Measurements from ENCODE around the gene NGRN. TPM values are rescaled to one million over a fixed set of nuclear protein-coding genes. Genes with fewer than 3 reads are reported as not detected.

NGRN gene
- total RNA-seq, 2 experiments from 2014 or later: 40.0 to 65.0 TPM

DNA sequence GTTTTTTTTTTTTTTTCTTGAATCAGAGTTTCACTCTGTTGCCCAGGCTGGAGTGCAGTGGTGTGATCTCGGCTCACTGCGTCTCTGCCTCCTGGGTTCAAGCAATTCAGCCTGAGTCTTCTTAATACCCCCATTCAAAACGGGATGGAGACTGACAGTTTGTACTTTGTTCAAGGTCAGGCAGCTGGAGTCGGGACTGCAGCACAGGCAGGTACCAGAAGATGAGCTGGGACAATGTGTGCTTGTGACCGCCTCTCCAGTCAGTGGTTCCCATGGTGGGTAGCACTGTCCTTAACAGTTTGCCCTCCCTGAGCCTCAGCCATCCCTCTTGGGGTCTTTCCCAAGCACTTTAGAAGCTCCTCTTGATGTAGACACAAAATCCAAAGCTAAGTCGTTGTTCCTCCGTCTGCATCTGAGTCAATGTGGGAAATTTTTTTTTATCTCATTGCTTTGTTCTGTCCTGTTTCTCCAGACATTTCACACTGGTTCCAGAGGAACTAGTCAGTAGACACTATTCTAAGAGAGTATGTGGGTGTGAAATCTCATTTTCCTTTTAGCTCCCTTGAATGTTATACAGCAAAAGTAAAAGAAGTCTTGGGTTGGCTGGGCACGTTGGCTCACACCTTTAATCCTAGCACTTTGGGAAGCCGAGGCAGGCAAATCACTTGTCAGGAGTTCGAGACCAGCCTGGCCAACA is 21.4 kb upstream of the NGRN start:
- H3K9me3 ChIP-seq (ENCODE audit: low read length): no peaks in the 10 kb centered on the region
- no peak overlapping the region for H3K4me2 ChIP-seq (ENCODE audit: low read length)
- peaks cover under 1% of the 10 kb centered on the region for H3K4me1 ChIP-seq (ENCODE audit: insufficient read depth, low read length, poor library complexity, severe bottlenecking)
- H3K27ac ChIP-seq (ENCODE audit: low read depth, low read length, poor library complexity, severe bottlenecking): no peak overlapping the region
- H3K4me3 ChIP-seq (ENCODE audit: low read depth, low read length, poor library complexity, severe bottlenecking): no peak overlapping the region
- POLR2A ChIA-PET: interaction anchor here (0.7 to 1.5 kb wide), 2 partner anchors 10 to 342 kb away, joined by 4 read pairs; partner anchors contain the start of genes CIB1 and GDPGP1
- intact Hi-C loops (cut with micrococcal nuclease; ENCODE audit: unreplicated experiment): no loop called here
- no peaks in the 10 kb centered on the region for H3K9me2 ChIP-seq (ENCODE audit: insufficient read depth, low read length)
- no peak for DNase-seq (ENCODE audit: low spot score)
- no peak for TF ChIP-seq EZH2phosphoT487 (IDR thresholded peaks at IDR 0.05; ENCODE audit: borderline replicate concordance, low read depth, low read length)
- TF ChIP-seq, protein P1, sequence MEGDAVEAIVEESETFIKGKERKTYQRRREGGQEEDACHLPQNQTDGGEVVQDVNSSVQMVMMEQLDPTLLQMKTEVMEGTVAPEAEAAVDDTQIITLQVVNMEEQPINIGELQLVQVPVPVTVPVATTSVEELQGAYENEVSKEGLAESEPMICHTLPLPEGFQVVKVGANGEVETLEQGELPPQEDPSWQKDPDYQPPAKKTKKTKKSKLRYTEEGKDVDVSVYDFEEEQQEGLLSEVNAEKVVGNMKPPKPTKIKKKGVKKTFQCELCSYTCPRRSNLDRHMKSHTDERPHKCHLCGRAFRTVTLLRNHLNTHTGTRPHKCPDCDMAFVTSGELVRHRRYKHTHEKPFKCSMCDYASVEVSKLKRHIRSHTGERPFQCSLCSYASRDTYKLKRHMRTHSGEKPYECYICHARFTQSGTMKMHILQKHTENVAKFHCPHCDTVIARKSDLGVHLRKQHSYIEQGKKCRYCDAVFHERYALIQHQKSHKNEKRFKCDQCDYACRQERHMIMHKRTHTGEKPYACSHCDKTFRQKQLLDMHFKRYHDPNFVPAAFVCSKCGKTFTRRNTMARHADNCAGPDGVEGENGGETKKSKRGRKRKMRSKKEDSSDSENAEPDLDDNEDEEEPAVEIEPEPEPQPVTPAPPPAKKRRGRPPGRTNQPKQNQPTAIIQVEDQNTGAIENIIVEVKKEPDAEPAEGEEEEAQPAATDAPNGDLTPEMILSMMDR (conservative IDR thresholded peaks at IDR 0.05; ENCODE audit: low read length): no peak
- CTCF ChIA-PET (ENCODE audit: unreplicated experiment): no interaction called here
- no peaks in the 10 kb centered on the region for H4K20me1 ChIP-seq (ENCODE audit: insufficient read depth, low read length)
- BruUV-seq (replicated peaks): no TSS peak
- peaks cover 6% of the 10 kb centered on the region; the same call in 1 of the 2 replicates for H3K36me3 ChIP-seq (ENCODE audit: insufficient read depth, low read length)
- H3K79me2 ChIP-seq (ENCODE audit: insufficient read depth, low read depth, low read length): no peaks in the 10 kb centered on the region
- H2AFZ ChIP-seq (ENCODE audit: low read length): no peak overlapping the region

- Histone ChIP-seq H3K4me1 (ENCODE audit: insufficient read depth, low read length, poor library complexity, severe bottlenecking) (peaks cover 6% of the 10 kb centered on the region), H2AFZ (ENCODE audit: low read length) (0 out of 2 replicates have a peak overlapping the region, but pooled peaks have one; percentile 28), H3K9me2 (ENCODE audit: insufficient read depth, low read length) (no peaks in the 10 kb centered on the region), H3K9me3 (ENCODE audit: low read length) (no peaks in the 10 kb centered on the region), H4K20me1 (ENCODE audit: insufficient read depth, low read length) (no peaks in the 10 kb centered on the region), H3K36me3 (ENCODE audit: insufficient read depth, low read length) (no peaks in the 10 kb centered on the region), H3K79me2 (ENCODE audit: insufficient read depth, low read depth, low read length) (no peaks in the 10 kb centered on the region), H3K4me2 (ENCODE audit: low read length) (peak overlapping the region; percentile 57), H3K4me3 (ENCODE audit: low read depth, low read length, poor library complexity, severe bottlenecking) (no peak overlapping the region), H3K27ac (ENCODE audit: low read depth, low read length, poor library complexity, severe bottlenecking) (no peak overlapping the region)
- BruUV-seq (replicated peaks): no TSS peak
- DNase-seq (ENCODE audit: low spot score): no peak
- POLR2A ChIA-PET: interaction anchor here (0.6 to 0.9 kb wide), 8 partner anchors 8 to 674 kb away, joined by 3 to 9 read pairs (median 4); partner anchors contain the start of gene CIB1
- CTCF ChIA-PET (ENCODE audit: unreplicated experiment): interaction anchor here (0.6 to 1.0 kb wide), 2 partner anchors 13 to 130 kb away, joined by 3 read pairs; no protein-coding TSS in a partner anchor
- intact Hi-C loops (cut with micrococcal nuclease; ENCODE audit: unreplicated experiment): no loop called here
- TF ChIP-seq, protein P1 (conservative IDR thresholded peaks at IDR 0.05; ENCODE audit: low read length): no peak
- TF ChIP-seq EZH2phosphoT487 (IDR thresholded peaks at IDR 0.05; ENCODE audit: borderline replicate concordance, low read depth, low read length): no peak
Observed at GRCh38 chr15:90248789-90249202, 16.7 kb upstream of the NGRN start.

Data from OCI-LY7 (cell line).